Right cardiac atrium (tissue), 5 donors: ENCODE measurements around the gene EPHX1. TPM values are rescaled to one million over a fixed set of nuclear protein-coding genes. Genes with fewer than 3 reads are reported as not detected.
"Not testable (repeated sequence)": the region's sequence is repeated elsewhere in the genome, so short reads cannot be mapped to it uniquely, and the experiment has no call there.

Source experiments
- ATAC-seq, 2 donors: fragments of 200-7000 bp; cut with Tn5 transposase; one replicate each; pipeline versions ENCODE4 v1.8.0 to v1.9.1; 2020; ENCODE audit warnings: moderate library complexity in 2 of 2, mild to moderate bottlenecking in 1 of 2
- DNase-seq, 3 donors: peaks; one replicate each; pipeline ENCODE4 v3.0.0-alpha.2; 2020
- H3K27ac ChIP-seq: one replicate; pipeline ENCODE4 v1.5.1; 2013; ENCODE audit warnings: mild to moderate bottlenecking, low read length, control low read depth, moderate library complexity
- H3K27me3 ChIP-seq: one replicate; pipeline ENCODE4 v1.6.1; 2013; ENCODE audit not compliant: control insufficient read depth, insufficient read depth
- H3K4me1 ChIP-seq: one replicate; pipeline ENCODE4 v1.6.1; 2013; ENCODE audit warnings: low read length; ENCODE audit not compliant: control insufficient read depth, insufficient read depth
- H3K4me3 ChIP-seq: one replicate; pipeline ENCODE4 v1.5.1; 2013; ENCODE audit warnings: low read length, control low read depth
- H3K9me3 ChIP-seq: one replicate; pipeline ENCODE4 v1.6.1; 2013; ENCODE audit warnings: low read length; ENCODE audit not compliant: control insufficient read depth
- WGBS: extraction: QIAGEN DNeasy Blood & Tissue Kit; methylation state at CpG from one replicate; pipeline ENCODE4 v1.1.7; 2013; 5-methylcytosine and 5-hydroxymethylcytosine counted together
- intact Hi-C, 4 donors: fragments of 100-400 bp; cut with DNase I; formaldehyde crosslinking; loops; one replicate each; pipeline versions ENCODE4 v1.11.0 to v1.14.0; 2022 to 2023
- polyA plus RNA-seq: library from polyadenylated mRNA; stranded (reverse); fragments of 200-250 nt; gene quantifications from one replicate; pipeline ENCODE4 v1.2.3, GENCODE V29; 2013
- total RNA-seq, 4 donors: library from RNA; stranded (reverse); fragmentation: NEBNext Ultra II Directional; extraction: Animal tissue kit (Norgen Biotek cat#: 25700); gene quantifications; one replicate each; pipeline ENCODE4 v1.2.1, GENCODE V29; 2021
- donor health status: healthy with polysubstance abuse.
- donor health status: DM: no; HTN: yes; CAD: no.
- donor health status: DM: no; HTN: no; CAD: no.
- donor health status: DM: no; HTN: yes; CAD: no; lungs with severe emphysema.
- donor health status: DM: yes; HTN: yes; CAD: no.

EPHX1 gene
- total and polyA plus RNA-seq, 5 donors = 47.3 to 65.0 (median 54.0) TPM

DNA sequence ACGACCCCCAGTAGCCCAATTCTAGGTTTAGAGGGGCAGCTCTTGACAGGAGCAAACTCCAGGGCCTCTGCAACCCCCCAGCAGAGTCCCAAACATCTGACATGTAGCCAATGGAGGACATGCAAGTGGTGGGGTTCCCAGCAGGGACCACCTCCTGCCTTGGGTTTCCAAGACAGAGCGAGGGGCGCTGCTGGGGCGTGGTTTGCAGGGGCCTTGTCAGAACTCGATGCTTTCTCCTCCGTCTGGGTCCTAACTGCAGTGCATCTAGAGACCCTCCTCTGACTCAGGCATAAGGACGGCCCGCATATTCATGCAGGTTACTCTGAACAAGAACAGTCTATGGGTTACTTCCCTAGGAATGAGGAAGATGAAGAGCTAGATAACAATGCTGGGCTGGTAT is 17.2 kb downstream of the EPHX1 start:
- 76% methylated on average over 8 of the region's 8 CpGs for WGBS
- no peaks in the 10 kb centered on the region for H3K9me3 ChIP-seq
- no peak overlapping the region for H3K27ac ChIP-seq
- ATAC-seq (no peak), DNase-seq (no peak)
- intact Hi-C loops = no loop called here
- H3K4me3 ChIP-seq = no peak overlapping the region
- no peaks in the 10 kb centered on the region for H3K27me3 ChIP-seq
- peaks cover 12% of the 10 kb centered on the region for H3K4me1 ChIP-seq

DNA sequence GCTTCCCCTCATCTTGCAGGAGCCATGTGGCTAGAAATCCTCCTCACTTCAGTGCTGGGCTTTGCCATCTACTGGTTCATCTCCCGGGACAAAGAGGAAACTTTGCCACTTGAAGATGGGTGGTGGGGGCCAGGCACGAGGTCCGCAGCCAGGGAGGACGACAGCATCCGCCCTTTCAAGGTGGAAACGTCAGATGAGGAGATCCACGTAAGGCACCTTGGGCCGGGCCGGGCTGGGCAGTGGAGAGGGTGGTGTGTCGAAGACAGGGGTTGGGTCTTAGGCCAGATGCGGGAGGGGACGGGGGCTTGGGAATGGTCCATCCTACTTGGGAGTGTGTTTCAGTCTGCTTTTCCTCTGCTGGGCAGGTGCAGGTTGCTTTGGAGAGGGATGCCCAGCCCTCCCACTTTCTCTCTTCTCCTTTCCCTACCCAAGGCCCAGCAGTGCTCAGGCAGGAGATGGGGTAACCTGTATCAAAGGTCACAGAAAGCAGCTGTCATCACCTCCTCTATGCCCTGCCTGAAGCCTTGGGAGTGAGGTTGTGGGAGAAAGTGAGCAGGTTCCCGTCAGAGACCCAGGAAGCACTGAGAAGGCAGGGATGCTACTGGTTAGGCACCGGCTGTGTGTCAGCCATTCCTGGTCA is 18.9 kb downstream of the EPHX1 start:
- ATAC-seq (no peak), DNase-seq (peak in 1 of 3 donors; percentile 33)
- no peak overlapping the region for H3K4me3 ChIP-seq
- H3K27ac ChIP-seq = no peak overlapping the region
- WGBS = 94% methylated on average over 14 of the region's 14 CpGs
- intact Hi-C loops = no loop called here
- H3K27me3 ChIP-seq = no peaks in the 10 kb centered on the region
- H3K4me1 ChIP-seq = peaks cover 12% of the 10 kb centered on the region
- no peaks in the 10 kb centered on the region for H3K9me3 ChIP-seq

DNA sequence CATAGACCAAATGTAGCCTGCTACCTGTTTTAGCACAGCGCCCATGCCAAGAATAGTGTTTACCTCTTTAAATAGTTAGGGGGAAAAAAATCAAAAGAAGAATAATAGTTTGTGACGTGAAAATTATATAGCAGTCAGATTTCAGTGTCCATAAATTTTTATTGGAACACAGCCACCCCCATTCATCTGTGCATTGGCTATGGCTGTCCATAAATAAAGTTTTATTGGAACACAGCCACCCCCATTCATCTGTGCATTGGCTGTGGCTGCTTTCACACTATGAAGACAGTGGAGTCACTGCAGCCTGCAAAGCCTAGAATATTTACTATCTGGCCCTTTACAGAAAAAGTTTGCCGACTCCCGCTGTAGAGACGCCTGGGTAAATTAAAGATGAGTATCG is 20.9 kb downstream of the EPHX1 start:
- WGBS = 95% methylated on average over 6 of the region's 6 CpGs
- no peak overlapping the region for H3K4me3 ChIP-seq
- ATAC-seq (no peak), DNase-seq (no peak)
- peaks cover 7% of the 10 kb centered on the region for H3K4me1 ChIP-seq
- no peak overlapping the region for H3K27ac ChIP-seq
- intact Hi-C loops = no loop called here
- no peaks in the 10 kb centered on the region for H3K9me3 ChIP-seq
- no peaks in the 10 kb centered on the region for H3K27me3 ChIP-seq

DNA sequence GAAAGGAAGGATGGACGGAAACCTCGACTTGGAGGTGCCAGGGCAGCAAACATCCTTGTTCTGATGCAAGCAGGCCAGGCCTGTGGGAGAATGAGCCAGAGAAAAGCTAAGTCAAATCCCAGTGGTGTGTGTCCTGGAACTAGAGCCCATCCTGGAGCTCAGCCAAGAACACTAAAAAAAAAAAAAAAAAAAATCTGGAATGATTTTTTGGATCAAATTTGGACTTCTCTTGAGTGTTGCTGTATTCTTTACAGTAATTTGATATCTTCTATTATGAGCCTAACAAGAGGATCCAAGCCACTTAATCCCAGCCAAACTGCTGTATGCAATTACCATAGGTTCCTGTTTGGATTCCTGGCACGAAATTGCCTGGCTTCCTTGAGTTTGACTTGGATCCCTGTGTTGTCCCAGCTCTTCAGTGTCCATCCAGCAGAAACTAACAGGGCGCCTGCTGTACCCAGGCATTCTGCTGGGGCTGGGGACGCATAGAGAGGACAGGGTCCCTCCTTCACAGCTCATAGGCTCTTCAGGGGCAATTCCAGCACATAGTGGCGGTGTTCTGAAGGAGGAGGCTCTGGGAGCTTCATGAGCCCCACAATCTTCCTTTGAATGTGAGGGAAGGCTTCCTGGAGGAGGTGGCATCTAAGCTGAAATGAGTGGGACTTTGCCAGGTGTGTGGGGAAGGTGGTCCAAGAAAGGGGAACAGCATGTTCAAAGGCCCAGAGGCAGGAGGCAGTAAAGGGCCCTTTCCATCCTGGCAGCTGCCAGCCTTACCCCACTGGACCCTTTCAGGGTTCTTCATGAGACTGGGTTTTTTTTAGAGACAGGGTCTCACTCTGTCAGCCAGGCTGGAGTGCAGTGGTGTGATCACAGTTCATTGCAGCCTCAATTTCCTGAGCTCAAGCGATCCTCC is 24.7 kb downstream of the EPHX1 start:
- no peaks in the 10 kb centered on the region for H3K9me3 ChIP-seq
- peak overlapping the region; percentile 87 for H3K27ac ChIP-seq
- no peak overlapping the region for H3K4me3 ChIP-seq
- 47% methylated on average over 7 of the region's 7 CpGs for WGBS
- ATAC-seq = peak; percentile 86 to 94
- H3K27me3 ChIP-seq = no peaks in the 10 kb centered on the region
- intact Hi-C loops = no loop called here
- DNase-seq = peak; percentile 83 to 90 (median 90)
- H3K4me1 ChIP-seq = peaks cover 3% of the 10 kb centered on the region

DNA sequence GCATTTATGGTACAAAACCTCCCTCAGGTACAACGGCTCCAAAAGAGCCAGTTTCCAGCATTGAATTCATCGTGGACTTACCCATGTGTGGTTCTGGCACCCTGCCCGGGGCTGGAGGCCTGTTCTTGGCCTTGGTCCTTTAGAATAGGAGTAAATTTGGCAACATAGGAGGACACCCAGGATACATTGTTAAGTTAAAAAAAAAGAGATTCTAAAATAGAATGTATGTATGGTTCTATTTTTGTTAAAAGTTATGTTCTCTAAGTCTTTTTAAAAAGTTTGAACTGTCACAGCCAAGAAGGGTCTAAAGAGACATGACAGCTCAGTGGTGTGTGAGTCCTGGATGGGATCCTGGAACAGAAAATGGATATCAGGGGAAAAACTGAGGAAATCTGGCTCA is 25.9 kb downstream of the EPHX1 start:
- DNase-seq (peak; percentile 80 to 91 (median 86)), ATAC-seq (peak; percentile 19 to 41)
- Histone ChIP-seq H3K27me3 (no peaks in the 10 kb centered on the region), H3K4me3 (no peak overlapping the region), H3K4me1 (peaks cover 3% of the 10 kb centered on the region), H3K27ac (no peak overlapping the region), H3K9me3 (no peaks in the 10 kb centered on the region)
- 18% methylated on average over 3 of the region's 3 CpGs for WGBS
- intact Hi-C loops = no loop called here

DNA sequence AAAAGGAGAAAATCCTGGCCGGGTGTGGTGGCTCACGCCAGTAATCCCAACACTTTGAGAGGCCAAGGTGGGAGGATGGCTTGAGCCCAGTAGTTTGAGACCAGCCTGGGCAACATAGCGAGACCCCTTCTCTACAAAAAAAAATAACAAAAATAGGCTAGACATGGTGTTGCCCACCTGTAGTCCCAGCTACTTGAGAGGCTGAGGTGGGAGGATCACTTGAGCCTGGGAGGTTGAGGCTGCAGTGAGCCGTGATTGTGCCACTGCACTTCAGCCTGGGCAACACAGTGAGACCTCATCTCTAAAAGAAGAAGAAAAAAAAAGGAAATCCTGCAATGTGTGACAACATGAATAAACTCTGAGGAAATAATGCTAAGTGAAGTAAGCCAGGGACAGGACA is 26.4 kb downstream of the EPHX1 start:
- H3K4me1 ChIP-seq, H3K27ac ChIP-seq, ATAC-seq, H3K9me3 ChIP-seq, H3K4me3 ChIP-seq, H3K27me3 ChIP-seq, DNase-seq, intact Hi-C loops: not testable (repeated sequence)
- WGBS = 75% methylated on average over 4 of the region's 4 CpGs

DNA sequence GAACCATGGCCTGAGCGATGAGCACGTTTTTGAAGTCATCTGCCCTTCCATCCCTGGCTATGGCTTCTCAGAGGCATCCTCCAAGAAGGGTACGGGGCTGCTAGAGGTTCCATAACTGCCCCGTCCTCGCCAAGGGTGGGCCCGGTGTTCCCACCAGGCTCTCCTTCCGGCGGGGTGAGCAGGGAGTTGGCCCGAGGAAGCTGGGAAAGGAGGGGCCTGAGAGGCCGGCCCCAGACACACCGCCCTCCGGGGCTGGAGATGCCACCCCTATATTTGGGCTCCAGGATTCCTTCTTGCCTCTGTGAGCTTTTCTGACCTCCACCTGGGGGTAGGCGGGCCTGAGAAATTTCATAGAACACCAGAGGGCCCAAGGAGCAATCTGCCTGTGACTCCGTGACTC is 28.9 kb downstream of the EPHX1 start:
- WGBS = 90% methylated on average over 14 of the region's 14 CpGs
- Histone ChIP-seq H3K27me3 (no peaks in the 10 kb centered on the region), H3K4me1 (peaks cover 3% of the 10 kb centered on the region), H3K9me3 (no peaks in the 10 kb centered on the region), H3K27ac (no peak overlapping the region), H3K4me3 (no peak overlapping the region)
- intact Hi-C loops = no loop called here
- DNase-seq (no peak), ATAC-seq (no peak)

DNA sequence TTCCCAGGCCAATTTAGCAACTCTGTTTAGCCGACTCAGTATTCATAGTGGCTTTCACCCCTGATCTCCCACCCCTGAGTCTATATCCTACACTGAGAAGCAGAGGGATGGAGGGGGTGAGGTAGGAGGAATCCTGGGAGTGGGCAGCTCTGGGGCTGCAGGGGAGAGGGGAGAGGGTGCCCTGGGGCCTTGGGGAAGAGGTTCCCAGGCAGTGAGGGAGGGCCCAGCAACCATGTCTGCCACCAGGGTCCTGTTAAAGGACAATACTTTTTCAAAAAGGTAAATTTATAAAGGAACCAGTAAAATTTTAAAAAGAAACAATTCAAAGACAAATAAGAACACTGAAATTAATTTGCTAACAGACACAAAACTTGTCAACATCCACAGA is 30.3 kb downstream of the EPHX1 start:
- no peak for ATAC-seq
- intact Hi-C loops = loop anchor here in 3 of 4 donors (10.0 kb wide), 2 partner anchors 65 to 365 kb away; partner anchors contain the start of gene SRP9 (in 1 of the 3)

DNA sequence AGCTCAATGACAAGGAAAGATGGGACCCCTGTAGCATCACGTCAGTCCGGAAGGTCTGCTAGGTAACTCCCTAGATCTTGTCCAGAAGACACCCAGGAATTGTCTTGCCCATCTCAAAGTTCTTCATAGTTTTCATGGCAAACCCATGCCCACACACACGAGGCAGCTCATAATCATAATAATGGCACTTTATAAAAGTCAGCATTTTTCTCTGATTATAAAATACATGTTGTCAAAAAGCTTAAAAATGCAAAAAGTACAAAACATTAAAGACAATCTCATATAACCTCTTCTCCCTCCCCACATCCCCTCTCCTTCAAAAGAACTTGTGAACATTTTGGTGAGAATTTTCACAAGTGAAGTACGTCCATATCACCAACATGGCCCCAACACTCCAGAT is 30.8 kb downstream of the EPHX1 start:
- H3K4me1 ChIP-seq = no peaks in the 10 kb centered on the region
- DNase-seq (no peak), ATAC-seq (no peak)
- H3K4me3 ChIP-seq = no peak overlapping the region
- 88% methylated on average over 4 of the region's 4 CpGs for WGBS
- intact Hi-C loops = loop anchor here in 3 of 4 donors (10.0 kb wide), 2 partner anchors 66 to 366 kb away; partner anchors contain the start of gene SRP9 (in 1 of the 3)
- no peaks in the 10 kb centered on the region for H3K27me3 ChIP-seq
- no peak overlapping the region for H3K27ac ChIP-seq
- no peaks in the 10 kb centered on the region for H3K9me3 ChIP-seq

More for the DNA sequence above, 30.3 kb downstream of the EPHX1 start:
- no peak for DNase-seq
- H3K27ac ChIP-seq = no peak overlapping the region
- H3K4me1 ChIP-seq = no peaks in the 10 kb centered on the region
- 88% methylated on average over 1 of the region's 1 CpG for WGBS
- no peak overlapping the region for H3K4me3 ChIP-seq
- no peaks in the 10 kb centered on the region for H3K9me3 ChIP-seq
- H3K27me3 ChIP-seq = no peaks in the 10 kb centered on the region

DNA sequence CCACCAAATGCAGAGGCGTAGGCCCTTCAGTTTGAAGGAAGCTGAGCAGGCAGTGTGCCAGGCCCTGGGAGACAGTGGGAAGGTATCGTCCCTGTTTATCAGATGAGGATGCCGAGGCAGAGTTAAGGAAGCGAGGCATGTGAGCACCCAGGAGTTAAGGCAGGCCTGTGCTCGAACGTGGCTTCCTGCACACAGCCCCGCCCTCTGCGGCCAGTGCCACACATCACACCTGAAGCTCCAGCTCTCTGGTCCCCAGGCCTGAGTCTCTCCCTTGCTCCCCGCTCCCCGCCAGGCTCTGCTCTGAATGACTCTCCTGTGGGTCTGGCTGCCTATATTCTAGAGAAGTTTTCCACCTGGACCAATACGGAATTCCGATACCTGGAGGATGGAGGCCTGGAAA is 32.1 kb downstream of the EPHX1 start:
- Histone ChIP-seq H3K9me3 (no peaks in the 10 kb centered on the region), H3K4me1 (no peaks in the 10 kb centered on the region), H3K27me3 (no peaks in the 10 kb centered on the region), H3K4me3 (no peak overlapping the region), H3K27ac (no peak overlapping the region)
- intact Hi-C loops = loop anchor here in 3 of 4 donors (10.0 kb wide), 2 partner anchors 67 to 367 kb away; partner anchors contain the start of gene SRP9 (in 1 of the 3)
- DNase-seq = no peak
- 75% methylated on average over 12 of the region's 12 CpGs for WGBS
- ATAC-seq = no peak

DNA sequence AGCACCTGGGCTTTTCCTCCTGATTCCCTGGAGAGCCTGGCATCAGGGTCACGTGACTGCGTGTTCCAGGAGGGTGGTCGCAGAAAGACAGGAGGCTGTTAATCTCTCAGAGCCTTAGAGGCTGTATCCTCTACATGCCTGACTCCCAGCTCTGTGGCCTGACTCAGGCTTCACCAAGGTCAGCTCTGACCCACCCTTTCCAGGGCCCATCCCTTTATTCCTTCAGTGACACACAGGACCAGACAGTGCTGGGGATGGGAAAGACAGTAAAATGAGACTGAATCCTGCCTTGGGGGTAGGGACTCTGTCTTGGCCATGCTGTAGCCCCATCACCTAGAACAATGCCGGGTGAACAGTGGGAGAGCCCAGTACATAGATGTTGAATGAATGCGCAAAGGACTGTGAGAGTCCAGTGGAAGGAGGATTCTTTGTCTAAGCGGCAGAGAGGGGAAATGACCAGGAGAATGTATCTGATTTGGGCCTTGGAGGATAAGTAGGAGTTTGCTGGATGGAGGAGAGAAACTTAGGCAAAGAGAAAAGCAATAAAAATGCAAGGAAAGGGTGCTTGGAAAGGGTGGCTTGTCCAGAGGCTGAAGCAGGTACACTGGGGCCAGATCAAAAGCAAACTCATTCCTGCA is 33.0 kb downstream of the EPHX1 start:
- DNase-seq (no peak), ATAC-seq (no peak)
- H3K27ac ChIP-seq = no peak overlapping the region
- no peaks in the 10 kb centered on the region for H3K9me3 ChIP-seq
- no peaks in the 10 kb centered on the region for H3K27me3 ChIP-seq
- no peak overlapping the region for H3K4me3 ChIP-seq
- no peaks in the 10 kb centered on the region for H3K4me1 ChIP-seq
- intact Hi-C loops = loop anchor here in 3 of 4 donors (10.0 kb wide), 2 partner anchors 68 to 368 kb away; partner anchors contain the start of gene SRP9 (in 1 of the 3)
- WGBS = 88% methylated on average over 6 of the region's 6 CpGs
